CD4-positive, alpha-beta T cell treated with Interleukin-12 subunit alpha and Interleukin-12 subunit beta, for 1 hour (primary cell): Measurements from ENCODE around the gene PDE4D.
A peak's percentile ranks its signal among the peaks of the same experiment; 100 is the strongest.
"Not testable (repeated sequence)": the region's sequence is repeated elsewhere in the genome, so short reads cannot be mapped to it uniquely, and the experiment has no call there.

Experiments used
- DNase-seq: peaks from one replicate; pipeline ENCODE4 v3.0.0-alpha.2; 2020

Gene PDE4D

GRCh38 chr5:59575648-59576445, 317.7 kb downstream of the PDE4D start:
- no peak for DNase-seq

DNA sequence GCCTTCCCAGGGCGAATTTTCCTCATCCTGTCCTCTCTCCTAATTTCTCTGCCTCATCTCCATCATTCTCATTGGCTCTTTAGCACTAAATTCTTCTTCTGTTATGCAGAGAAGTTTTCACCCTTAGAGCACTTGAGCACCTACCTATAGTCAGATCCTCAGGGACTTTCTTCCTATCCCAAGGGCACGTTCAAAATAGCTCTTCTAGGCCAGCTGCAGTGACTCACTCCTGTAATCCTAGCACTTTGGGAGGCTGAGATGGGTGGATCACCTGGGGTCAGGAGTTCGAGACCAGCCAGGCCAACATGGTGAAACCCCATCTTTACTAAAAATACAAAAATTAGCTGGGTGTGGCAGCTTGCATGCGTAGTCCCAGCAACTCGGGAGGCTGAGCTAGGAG, 320.0 kb downstream of the PDE4D start:
- DNase-seq: not testable (repeated sequence)

- no peak for DNase-seq
Measured at GRCh38 chr5:59571067-59571466, 322.5 kb downstream of the PDE4D start.

- no peak for DNase-seq
Measured at GRCh38 chr5:59569608-59570334, 323.8 kb downstream of the PDE4D start.

DNA sequence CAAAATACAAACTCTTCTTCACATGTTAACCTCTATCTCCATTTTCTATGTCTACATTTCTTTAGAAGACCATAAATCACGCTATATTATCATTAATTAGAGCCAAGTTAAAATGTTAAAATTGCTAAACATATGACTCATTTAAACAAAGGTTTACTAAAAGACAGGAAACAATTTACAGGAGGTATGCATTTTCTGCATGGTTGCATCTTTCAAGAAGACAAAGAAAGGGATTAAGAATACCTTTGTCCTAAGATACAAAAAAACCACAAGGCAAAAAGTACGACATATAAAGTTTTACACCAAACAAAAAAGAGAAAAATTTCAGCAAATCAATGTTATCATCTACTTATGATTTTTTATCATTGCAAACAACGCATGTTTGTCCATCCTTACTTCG, 324.4 kb downstream of the PDE4D start:
- no peak for DNase-seq

DNA sequence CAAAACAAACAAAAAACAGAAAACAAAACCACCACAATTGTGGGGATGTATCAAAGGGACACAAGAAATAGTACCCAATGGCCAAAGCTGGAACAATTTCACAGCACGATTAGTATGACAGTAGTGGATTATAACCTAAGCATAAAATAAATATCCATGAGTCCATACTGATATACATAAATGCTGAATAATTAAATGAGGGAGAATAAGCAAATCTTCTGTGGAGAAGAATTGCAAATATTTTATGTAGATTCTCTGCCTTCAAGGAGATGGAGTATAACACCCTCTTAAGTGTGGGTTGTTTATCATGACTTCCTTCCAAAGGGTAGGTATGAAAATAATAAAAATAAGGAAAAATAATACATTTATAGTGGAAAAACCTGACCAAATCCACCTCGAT, 325.4 kb downstream of the PDE4D start:
- DNase-seq: no peak

GRCh38 chr5:59565551-59565950, 328.0 kb downstream of the PDE4D start:
- DNase-seq: no peak

DNA sequence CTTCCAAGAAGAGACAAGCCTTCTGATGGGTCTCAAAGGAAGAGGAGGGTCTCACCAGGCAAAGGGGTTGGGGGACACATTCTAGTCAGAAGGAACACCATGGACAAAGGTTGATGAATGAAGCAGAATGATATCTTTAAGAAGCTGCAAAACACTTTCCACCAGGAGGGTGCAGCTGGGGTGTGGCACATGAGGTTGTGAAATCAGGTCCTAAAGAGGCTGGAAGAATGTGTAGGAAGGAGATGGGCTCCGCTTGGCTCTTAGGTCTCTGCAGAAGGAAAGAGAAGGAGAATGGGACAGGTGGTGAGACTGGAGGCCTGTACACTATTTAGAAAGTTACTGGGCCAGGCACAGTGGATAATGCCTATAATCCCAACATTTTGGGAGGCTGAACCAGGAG, 328.6 kb downstream of the PDE4D start:
- DNase-seq: no peak

- DNase-seq: peak; percentile 18
Measured at GRCh38 chr5:59562756-59563389, 330.7 kb downstream of the PDE4D start.

- no peak for DNase-seq
Measured at GRCh38 chr5:59560553-59560952, 333.0 kb downstream of the PDE4D start.

GRCh38 chr5:59559847-59560246, 333.7 kb downstream of the PDE4D start:
- DNase-seq: no peak

DNA sequence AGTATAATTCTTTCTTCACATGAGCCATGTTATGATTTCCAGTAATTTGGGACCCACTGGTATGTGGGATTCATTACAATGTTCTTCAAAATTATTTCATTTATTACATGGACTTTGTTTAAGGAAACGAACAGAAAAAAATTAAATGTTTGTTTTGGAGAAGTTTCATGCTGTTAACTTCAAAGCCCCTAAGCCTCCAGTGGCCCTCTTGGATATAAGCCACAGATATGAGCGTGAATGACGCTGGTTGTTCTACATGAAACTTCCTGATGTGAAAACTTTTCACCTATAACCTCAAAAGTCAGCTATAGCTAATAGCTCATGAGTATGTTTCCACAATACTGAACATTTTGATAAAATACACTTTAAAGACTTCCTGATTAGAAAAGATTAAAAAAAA, 334.2 kb downstream of the PDE4D start:
- DNase-seq: no peak

DNA sequence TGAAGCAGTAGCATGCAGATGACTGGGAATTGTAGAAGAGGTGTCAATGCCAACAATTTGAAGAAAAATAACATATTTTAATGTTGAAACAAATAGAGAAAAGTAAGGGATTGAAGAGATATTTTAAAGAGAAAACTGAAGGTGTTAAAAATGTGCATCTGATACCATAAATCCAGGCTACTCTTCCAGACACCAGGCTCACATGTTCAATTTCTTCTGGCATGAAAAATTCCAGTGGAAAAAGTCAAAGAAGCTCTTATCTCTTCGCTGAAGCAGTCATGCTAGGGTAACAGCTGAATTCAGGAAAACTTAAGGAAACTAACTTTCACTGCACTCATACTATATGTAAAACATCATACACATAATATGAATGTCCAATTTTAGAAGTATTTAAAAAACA, 335.0 kb downstream of the PDE4D start:
- no peak for DNase-seq

DNA sequence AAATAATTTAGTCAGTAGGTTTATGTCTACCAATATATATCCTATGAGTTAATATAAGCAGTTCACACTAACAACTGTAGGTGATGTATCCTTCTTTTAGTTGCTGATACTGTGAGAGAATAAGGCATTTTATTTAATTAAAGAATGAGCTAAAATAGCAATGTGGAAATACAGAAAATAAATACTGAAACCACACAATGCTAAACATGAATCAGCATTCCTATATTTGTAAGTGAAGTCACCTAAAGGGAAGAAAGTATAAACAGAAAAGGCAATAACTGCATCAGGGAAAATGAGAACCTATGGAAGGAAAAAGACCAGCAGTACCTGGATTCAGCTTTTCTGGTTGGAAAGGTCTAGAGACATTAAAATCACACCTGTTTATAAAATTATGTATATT, 336.0 kb downstream of the PDE4D start:
- no peak for DNase-seq

- DNase-seq: no peak
Measured at GRCh38 chr5:59555596-59555995, 337.9 kb downstream of the PDE4D start.

DNA sequence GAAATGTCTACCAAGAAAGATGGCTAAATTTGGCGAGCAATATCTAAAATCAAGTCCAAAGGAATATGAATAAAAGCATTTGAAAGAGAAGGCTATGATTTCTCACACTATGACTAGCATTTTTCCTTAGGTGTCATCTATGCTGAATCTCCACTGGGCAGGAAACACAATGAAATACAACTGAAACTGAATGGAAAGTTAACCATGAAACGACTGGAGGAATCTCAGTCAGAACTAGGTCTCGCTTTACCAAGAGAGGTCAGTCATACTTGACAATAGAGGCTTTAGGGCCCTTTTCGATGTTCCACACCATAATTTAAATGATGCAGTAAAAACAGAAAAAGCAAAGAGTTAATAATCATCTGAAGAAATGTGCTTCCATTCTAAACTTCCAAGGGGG, 339.0 kb downstream of the PDE4D start:
- no peak for DNase-seq

- DNase-seq: no peak
Measured at GRCh38 chr5:59553992-59554391, 339.5 kb downstream of the PDE4D start.

DNA sequence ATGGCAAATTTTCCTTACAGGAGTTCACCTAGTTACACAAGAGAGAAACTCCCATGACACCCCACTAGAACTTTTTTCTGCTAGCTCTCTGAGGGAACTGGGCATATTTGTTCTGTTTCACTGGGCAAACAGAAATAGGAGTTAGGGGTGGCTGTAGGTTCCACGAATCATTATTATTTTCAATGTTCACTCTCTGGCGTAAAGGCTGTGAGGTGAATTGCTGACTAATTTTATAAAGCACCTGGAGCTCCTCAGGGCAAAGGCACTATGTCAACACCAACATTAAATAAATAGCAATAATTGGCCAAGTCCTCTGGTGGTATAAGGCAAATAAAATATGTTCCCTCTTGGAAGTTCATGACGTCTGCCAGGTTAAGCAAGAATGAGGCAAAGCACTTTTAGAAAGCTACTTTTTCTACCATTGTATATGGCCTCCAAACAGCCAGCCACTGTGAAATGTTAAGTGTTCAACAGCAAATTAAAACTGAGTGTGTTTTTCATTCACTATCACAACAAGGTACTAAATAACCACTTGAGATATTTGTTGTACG, 344.6 kb downstream of the PDE4D start:
- no peak for DNase-seq

DNA sequence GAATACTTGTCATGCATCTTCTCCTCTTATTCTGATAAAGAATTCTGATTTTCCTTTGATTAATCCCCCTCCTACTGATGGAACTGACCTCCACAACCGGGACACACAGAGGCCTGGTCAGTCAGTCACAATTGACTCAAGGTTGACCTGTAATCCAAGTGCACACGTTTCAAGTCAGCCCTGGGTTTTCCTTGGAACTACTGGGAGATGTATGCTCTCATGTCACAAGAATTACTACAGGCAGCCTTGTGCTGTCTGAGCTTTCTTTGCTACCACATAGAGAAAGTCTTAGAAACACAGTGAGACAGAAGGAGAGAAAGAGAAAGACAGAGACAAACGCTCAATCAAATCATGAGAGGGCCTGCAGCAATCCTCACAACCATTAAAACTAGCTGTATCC, 345.8 kb downstream of the PDE4D start:
- DNase-seq: no peak

DNA sequence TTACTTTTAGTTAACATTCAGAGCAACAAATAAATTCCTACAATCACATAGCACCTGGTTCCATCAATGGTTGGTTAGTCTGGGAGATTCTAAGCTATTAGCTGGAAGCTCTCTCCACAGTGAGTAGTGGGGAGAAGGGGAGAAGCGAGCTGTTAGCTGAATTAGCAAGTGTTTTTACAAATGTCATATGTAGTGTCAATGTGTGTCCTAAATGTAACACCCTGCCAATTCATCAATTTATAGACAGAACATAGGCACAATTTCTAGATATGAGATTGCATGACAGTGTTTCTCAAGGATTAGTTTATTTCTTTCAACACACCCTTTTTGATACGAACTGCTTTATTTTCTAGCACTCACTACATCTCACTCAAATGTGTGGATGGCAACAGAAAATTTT, 349.0 kb downstream of the PDE4D start:
- DNase-seq: no peak

DNA sequence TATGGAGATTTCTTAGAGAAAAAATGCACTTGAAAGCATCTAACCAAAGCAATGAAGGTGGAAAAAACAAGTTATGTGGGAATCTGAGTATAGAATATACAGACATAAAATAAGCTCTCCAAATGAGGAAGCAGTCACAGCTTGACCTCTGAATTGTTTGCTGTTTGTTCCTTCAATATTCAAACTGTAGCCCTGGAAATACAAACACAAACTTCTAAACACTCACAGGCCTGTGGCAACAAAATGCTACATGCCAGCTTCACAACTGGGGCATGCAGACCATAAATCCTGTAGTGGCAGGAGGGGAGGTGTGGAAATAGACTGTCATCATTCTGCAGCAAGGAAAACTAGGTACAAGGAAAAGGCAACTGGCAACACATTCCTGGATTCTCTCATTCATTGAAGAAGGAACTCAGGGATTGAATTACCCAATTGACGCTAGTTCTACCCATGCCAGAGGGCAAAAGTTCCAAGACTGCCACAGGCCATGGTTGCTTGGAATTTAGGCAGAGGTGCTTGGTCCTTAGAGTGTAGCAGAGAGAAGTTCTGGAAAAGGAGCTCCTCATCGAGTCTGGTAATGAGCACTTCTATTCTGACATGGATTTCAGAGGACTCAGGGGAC, 349.6 kb downstream of the PDE4D start:
- no peak for DNase-seq

DNA sequence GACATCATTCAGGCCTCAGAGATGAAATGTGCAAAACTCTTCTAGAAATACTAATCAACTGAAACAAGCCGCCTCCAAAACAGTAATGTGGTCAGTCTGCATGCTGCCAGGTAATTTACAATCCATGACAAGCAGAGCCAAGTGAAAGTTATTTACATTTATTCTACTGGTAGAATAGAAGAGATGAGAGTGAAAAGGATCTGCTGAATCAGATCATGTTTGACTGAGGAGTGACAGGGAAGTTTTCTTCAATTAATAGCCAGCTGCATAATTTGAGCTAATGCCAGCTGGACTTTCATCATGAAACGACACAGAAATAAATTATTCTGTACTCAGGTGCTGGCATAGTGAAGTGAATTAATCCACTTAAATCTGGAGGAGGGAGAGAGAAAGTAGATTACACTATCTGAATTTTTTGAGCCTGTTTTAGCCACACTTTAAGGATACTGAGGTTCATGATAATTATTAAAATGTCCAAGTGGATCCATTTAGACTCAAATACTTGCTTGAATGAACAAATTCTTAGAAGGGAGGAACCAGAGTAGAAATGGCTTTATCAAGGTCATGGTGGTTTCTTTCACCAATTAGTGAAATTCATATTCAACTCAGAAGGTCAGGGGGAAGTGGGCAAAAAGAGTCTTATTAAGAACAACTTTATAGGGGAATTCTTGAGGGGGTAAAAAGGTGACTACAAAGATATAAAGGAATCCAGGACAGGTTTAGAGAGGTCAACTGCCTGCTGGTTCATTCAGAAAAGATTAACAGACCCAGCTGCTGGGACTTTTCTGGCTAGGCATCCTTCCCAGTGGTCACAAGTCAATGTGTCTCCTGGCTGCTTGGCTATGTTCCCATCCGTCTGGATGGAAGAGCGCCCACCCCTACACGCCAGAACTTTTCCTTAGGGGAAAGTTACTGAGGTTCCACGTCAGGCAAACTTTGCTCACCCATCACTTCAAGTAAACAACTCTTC, 350.4 kb downstream of the PDE4D start:
- no peak for DNase-seq
